Stromal cell of bone marrow (primary cell): ENCODE data around the gene DNAJB4.

Source experiments
- DNase-seq: peaks from one replicate; pipeline ENCODE4 v3.0.0-alpha.2; 2012; ENCODE audit warnings: low read depth

DNAJB4 gene

GRCh38 chr1:78038071-78038470 is 33.3 kb downstream of the DNAJB4 start:
- DNase-seq = no peak

- no peak for DNase-seq
Observed at GRCh38 chr1:78038491-78038939, 33.8 kb downstream of the DNAJB4 start.

DNA sequence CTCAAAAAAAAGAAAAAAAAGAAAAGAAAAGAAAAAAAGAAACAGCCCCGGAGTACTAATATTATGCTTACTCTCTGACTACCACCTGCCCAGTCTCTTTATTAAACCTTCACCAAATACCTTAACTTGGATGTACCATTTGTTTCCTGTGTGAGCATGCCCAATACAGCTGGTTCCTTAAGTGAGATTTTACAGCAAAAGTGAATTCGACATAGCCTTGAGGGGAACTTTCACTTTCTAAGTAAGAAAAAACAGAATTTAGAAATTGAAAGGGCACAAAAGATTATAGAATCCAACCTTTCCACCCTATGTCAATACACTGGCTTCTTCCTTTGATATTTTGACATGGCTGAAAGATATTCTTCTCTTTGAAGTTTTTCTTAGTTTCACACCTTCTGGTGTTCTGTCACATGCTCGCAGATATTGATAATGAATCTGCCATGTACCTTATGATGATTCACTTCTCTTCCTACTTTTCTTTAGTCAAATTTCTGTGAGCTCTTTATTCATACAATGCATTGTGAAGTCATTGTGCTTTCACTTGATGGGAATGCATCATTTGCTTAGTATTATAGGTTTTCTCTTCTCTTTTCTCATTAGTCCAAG is 35.8 kb downstream of the DNAJB4 start:
- no peak for DNase-seq

GRCh38 chr1:78043436-78043835 is 38.7 kb downstream of the DNAJB4 start:
- no peak for DNase-seq

DNA sequence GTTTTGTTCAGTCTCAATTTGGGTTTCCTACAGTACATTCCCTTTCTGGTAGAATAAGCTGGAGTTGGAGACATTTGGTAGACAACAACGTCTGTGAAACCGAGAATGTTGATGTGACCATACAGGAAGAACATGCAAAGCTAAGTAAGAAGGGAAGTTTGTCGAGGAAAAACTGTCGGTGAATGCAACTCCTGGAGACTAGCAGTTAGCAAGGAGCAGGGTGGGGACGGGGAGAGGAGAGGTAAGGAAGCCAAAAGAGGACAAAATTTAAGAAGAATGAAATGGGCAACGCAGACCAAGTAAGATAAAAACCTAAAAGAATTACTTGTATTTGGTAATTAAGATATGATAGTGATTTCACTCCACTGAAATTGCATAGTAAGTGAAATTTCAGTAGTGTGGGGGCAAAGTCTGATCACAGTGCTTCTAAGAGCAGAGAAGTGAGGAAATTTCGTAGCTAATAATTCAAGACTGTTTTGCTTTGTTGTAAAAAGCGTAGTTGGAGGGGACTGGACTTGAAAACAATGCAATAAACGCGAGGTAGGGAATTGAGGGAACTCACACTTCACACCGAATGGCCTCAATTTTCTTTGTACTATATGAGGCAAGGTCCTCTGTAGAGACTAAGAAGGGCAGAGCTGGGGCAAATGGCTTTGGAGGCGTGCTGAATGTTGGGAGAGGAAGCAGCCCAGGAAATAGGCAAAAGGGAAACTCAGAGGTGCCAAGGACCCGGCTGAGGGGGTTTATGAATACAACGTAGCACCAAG is 40.2 kb downstream of the DNAJB4 start:
- DNase-seq = no peak

GRCh38 chr1:78045563-78045925 is 40.8 kb downstream of the DNAJB4 start:
- DNase-seq = no peak

GRCh38 chr1:78045926-78046778 is 41.4 kb downstream of the DNAJB4 start, which contains the start of gene GIPC2:
Gene GIPC2 (plus strand): TSS chr1:78045966. CDS start chr1:78046095, 129 bp downstream.
- no peak for DNase-seq

DNA sequence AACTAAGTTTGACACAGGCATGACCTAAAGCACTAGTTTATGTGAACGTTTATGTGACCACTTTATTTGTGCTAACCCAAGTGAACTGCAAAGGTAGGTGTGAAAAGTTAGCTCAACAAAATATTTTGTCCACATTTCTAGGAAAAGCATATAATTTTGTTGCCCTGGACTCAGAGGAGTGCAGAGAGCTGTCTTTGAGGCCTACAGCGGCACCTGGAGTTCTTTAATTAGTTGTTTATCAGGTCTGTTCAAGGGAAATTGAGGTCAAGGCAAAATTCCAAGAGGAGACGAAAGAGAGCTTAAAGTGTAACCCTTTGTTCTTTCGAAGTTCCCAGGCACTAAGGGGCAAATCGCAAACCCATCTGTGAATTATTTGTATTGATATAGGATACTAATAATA is 42.4 kb downstream of the DNAJB4 start:
- no peak for DNase-seq

GRCh38 chr1:78047631-78048030 is 42.9 kb downstream of the DNAJB4 start:
- DNase-seq = no peak

- DNase-seq = no peak
Observed at GRCh38 chr1:78048446-78048845, 43.7 kb downstream of the DNAJB4 start.

DNA sequence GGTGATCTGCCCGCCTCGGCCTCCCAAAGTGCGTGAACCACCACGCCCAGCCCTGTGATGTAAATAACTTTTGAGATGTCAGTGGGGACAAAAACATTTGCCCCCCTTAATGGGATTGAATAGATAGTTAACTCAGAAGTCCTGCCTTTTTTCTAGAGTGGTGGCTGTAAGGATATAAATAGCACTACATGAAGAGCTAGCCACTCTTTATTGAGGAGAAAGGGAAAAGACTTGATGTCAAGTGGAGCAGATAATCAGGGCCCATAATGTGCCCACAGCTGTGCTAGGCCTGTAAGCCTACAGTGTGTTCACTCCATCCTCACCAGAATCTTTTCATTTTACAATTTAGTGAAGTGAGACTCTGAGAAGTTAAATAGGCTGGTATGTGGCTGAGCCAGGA is 44.7 kb downstream of the DNAJB4 start:
- DNase-seq = no peak

GRCh38 chr1:78051005-78051404 is 46.3 kb downstream of the DNAJB4 start:
- DNase-seq = no peak

DNA sequence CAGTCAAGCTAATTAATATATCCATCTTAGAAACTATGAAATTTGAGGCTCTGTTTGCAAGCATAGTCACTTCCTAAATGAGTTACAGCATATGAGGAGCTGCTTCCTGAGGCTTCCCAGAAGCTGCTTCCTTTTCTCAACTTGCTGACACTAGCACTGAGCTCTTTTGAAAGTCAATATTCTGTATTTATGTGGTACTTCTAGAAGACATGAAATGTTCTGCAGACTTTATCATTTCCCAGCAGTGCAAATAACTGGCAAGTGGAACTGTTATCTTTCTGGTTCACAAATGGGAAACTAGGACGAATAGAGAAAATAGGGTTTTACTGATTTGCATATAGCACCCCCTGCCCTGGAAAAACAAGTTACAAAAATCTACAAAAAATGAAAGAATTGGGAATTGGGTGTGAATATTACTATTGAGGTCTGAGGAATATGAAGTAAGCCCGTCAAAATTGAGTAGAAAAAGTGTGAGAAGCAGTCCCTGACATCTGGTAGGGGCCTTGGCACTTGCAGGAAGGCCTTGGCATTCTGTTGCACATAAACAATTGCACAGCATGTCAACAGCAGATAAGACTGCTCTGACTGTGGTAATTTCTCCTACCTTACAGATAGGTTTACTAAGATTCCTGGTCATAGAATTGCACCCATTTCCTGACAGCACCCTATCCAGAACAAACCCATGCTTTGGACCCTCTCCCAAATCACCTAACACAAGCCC is 48.1 kb downstream of the DNAJB4 start:
- no peak for DNase-seq

DNA sequence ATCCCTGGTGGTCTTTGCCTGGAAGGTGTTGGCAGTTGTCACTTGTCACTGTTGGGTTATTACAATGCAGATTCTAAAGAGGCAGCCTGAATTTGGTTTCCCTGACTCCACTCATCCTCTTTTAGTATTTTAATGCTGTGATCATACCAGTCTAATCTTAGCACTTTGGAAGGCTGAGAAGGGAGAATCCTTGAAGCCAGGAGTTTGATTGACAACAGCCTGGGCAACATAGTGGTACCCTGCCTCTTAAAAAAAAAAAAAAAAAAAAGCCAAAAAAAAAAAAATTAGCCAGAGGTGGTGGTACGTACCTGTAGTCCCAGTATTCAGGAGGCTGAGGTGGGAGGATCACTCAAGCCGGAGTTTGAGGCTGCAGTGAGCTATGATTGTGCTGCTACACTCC is 48.8 kb downstream of the DNAJB4 start:
- DNase-seq = no peak

GRCh38 chr1:78054559-78054958 is 49.8 kb downstream of the DNAJB4 start:
- no peak for DNase-seq

GRCh38 chr1:78054972-78055371 is 50.2 kb downstream of the DNAJB4 start:
- no peak for DNase-seq

DNA sequence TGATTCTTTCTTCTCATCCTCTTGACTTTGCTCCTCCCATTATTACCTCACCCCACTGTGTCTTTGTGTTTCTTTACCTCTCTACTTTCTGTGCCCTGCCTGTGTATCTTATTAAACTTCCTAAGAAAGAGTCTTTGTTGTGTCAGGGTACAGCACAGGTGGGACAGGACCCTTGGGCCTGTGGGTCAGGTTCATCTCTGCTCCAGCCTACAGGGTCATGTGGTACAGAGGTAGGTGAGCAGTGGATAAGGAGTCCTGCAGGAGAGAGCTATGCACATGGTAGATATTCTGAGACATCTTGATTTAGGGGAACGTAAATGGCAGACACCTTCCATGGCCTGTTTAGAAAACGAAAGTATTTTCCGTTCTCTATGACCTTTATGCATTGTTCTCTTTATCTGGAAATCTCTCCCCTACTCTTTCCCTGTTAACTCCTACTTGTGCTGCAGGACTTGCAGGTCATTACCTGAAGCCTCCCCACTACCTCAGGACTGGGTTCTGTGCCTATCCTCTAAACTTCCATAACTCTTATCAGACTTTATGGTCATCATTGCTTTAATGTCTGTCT is 50.9 kb downstream of the DNAJB4 start:
- no peak for DNase-seq

GRCh38 chr1:78058670-78059069 is 53.9 kb downstream of the DNAJB4 start:
- DNase-seq = no peak

GRCh38 chr1:78060857-78061563 is 56.3 kb downstream of the DNAJB4 start:
- peak; percentile 34 for DNase-seq

DNA sequence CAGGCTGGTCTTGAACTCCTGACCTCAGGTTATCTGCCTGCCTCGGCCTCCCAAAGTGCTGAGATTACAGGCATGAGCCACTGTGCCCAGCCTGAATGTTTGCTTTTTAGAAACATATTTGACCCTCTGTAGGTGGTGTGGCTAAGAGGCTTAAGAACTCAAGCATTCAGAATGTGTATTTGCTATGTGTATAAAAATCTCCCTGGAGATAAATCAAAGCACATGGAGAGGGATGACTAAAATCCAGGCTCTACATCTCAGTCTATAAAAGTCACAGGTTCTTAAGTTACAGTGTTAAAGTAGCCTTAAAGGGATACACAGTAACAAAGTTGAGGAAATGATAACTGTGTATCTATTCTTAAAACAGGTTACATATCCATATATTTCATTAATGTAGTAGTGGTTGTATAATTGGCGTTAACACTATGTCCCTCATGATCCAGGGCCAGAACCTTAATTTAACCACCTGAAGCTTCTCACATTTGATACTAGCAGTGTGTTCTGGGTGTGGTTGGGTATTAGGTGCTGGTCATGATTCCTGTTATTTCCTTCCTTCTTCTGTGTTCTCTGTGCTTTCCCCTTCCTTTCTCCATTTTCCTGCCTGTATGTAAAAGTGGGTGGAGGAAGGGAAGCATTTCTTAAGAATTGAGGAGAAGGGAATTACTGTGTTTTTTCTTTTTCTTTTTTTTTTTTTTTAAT is 57.2 kb downstream of the DNAJB4 start:
- peak; percentile 92 for DNase-seq
